Measurements from ENCODE around the gene SCARB1.

SCARB1 gene

DNA sequence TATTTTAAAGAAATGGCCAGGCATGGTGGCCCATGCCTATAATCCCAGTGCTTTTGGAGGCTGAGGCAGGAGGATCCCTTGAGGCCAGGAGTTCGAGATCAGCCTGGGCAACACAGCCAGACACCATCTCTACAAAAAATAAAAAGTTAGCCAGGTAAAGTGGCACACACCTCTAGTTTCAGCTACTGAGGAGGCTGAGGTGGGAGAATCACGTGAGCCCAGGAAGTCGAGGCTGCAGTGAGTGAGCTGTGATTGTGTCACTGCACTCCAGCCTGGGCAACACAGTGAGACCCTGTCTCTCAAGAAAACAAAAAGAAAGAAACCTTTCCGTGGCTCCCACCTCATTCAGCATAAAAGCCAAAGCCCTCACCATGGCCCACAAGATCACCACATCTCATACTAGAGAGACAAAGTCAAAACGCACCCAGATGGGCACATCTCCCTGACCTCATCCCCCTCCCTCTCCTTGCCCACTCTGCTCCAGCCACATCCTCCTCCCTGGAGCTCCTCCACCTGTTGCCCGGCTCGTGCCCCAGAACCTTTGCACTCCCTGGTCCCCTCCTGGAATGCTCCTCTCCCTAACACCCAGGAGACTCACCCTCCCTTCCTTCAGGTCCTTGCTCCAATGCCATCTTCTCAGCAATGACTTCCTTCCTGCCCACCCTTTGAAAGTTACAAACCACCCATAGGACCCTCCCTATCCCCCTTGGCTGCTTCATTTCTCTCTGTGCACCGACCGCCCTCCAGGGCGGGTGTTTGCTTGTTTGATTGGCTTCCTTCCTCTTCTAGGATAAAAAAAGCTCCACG lies 4.8 kb upstream of the SCARB1 start:
- TF ChIP-seq CTCF (IDR thresholded peaks at IDR 0.05) (no peak), ZFX (IDR thresholded peaks at IDR 0.05; ENCODE audit: borderline replicate concordance) (no peak)
- H3K27ac ChIP-seq, result no peak overlapping the region

DNA sequence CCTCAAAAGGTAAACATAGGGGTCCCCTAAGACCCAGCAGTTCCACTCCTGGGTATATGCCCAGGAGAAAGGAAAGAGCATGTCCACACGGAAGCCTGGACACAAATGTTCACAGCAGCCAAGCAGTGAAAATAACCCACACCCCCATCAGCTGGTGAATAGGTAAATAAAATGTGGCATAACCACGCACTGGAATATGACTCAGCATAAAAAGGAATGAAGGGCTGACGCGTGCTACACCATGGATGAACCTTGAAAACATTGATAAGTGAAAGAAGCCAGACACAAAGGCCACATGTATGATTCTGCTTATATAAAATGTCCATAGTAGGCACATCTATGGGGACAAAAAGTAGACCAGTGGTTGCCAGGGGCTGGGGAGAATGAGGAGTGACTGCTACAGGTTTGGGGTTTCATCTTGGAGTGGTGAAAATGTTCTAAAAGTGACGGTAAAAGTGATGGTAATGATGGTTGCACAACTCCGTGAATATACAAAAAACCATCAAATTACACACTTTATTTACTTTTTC lies 3.8 kb upstream of the SCARB1 start:
- peak overlapping the region; percentile 40 for H3K27ac ChIP-seq
- TF ChIP-seq ZFX (IDR thresholded peaks at IDR 0.05; ENCODE audit: borderline replicate concordance) (no peak), CTCF (IDR thresholded peaks at IDR 0.05) (no peak)

DNA sequence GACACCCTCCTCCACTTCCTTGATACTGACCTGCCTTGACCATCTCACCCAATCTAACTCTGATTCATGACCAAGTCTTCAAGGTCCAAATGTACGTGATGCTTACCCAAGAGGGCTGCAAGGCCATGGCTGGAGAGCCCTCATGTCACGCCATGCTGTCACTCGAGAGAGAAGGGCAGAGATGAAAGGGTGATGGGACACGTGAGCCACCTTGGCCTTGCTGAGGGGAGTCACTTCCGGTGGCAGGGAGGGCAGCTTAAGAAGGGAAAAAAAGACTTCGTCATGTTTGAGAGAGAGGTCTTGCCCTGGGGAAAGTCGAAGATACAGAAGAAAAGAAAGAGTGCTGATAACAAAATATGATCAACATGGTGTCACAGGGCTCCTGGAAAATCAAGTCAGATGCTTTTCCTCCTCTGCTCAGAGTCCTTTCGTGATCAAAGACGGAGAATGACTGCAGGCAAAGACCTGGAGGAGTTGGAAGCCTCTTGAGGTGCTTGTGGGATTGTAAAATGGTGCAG lies 3.3 kb upstream of the SCARB1 start:
- peak overlapping the region; percentile 40 for H3K27ac ChIP-seq
- TF ChIP-seq ZFX (IDR thresholded peaks at IDR 0.05; ENCODE audit: borderline replicate concordance), result no peak

- TF ChIP-seq ZFX (IDR thresholded peaks at IDR 0.05; ENCODE audit: borderline replicate concordance) (no peak), CTCF (IDR thresholded peaks at IDR 0.05) (no peak)
- peak overlapping the region; percentile 93 for H3K27ac ChIP-seq
Measured at GRCh38 chr12:124866195-124866882, 2.7 kb upstream of the SCARB1 start.

- TF ChIP-seq CTCF (IDR thresholded peaks at IDR 0.05) (no peak), ZFX (IDR thresholded peaks at IDR 0.05; ENCODE audit: borderline replicate concordance) (no peak)
- H3K27ac ChIP-seq, result peak overlapping the region; percentile 93
Measured at GRCh38 chr12:124865728-124866127, 2.1 kb upstream of the SCARB1 start.

- H3K27ac ChIP-seq, result peak overlapping the region; percentile 93
- TF ChIP-seq CTCF (IDR thresholded peaks at IDR 0.05), result no peak
- no peak for TF ChIP-seq ZFX (IDR thresholded peaks at IDR 0.05; ENCODE audit: borderline replicate concordance)
Measured at GRCh38 chr12:124864326-124864752, 675 bp upstream of the SCARB1 start.

DNA sequence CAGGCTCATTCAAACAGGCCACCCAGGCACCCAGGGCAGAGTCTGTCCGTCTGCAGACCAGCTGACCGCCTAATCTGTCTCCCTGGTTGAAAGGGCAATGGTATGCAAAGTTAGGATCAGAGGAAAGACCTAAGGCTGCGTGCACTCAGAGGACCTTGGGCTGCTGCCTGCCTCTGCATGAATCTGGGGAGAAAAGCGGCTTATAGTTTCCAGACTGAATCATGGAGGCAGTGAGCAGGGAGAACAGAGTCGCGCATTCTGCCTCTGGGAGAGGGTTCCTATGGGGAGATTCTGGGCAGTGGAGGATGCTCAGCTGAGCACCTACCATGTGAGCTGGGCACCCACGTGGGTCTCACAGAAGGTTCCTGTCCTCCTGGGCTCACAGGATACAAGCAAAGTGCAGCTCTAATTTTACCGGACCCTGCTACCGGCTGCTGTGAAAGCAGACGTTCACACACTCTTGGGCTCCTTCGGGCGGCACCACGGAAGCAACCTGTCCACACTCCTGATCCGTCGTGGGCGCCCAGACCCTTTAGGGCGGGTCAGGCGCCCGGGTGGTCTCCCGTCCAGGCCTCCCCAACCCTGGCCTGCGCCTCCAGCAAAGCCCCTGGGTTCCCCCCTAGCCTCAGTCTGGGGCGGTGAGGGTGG lies 772 bp downstream of the SCARB1 start:
- H3K27ac ChIP-seq, result peak overlapping the region; percentile 93
- TF ChIP-seq CTCF (IDR thresholded peaks at IDR 0.05) (no peak), ZFX (IDR thresholded peaks at IDR 0.05; ENCODE audit: borderline replicate concordance) (no peak)

All from 22Rv1 (cell line).